OCI-LY3 (cell line): ENCODE data around the gene DNAJB9.

ENCODE experiments used
- H2AFZ ChIP-seq: fragments of 200-600, 300-600 bp; shearing (Covaris generic); 2 replicates; pipeline ENCODE4 v1.6.0; 2014; ENCODE audit warnings: antibody characterized with exemption, low read depth, low read length
- H3K27ac ChIP-seq: fragments of 200-600, 300-600 bp; sonication (generic); 2 replicates; pipeline ENCODE4 v1.5.1; 2014; ENCODE audit warnings: mild to moderate bottlenecking, low read length, moderate library complexity, mixed read lengths
- H3K27me3 ChIP-seq: fragments of 200-600, 300-600 bp; sonication (generic); 2 replicates; pipeline ENCODE4 v1.6.1; 2014; ENCODE audit warnings: low read depth, low read length, mixed read lengths
- H3K36me3 ChIP-seq: fragments of 200-600, 300-600 bp; sonication (generic); replicated peaks from 2 replicates; pipeline ENCODE3; 2014; ENCODE audit warnings: low read depth, low read length, mixed read lengths
- H3K4me1 ChIP-seq: fragments of 300-600, 200-600 bp; sonication (generic); 2 replicates; pipeline ENCODE4 v1.6.1; 2014; ENCODE audit warnings: low read length, mixed read lengths
- H3K4me2 ChIP-seq: fragments of 200-600, 300-600 bp; sonication (generic); 2 replicates; pipeline ENCODE4 v1.6.1; 2014; ENCODE audit warnings: low read length, mixed read lengths
- H3K4me3 ChIP-seq: fragments of 300-600, 200-600 bp; sonication (generic); 2 replicates; pipeline ENCODE4 v1.5.1; 2014; ENCODE audit warnings: antibody characterized with exemption, mild to moderate bottlenecking, low read length, moderate library complexity
- H3K79me2 ChIP-seq: fragments of 300-600, 200-600 bp; shearing (Covaris generic); 2 replicates; pipeline ENCODE4 v1.6.1; 2014; ENCODE audit warnings: mild to moderate bottlenecking, low read length, mixed read lengths
- H3K9ac ChIP-seq: fragments of 300-600, 200-600 bp; shearing (Covaris generic); 2 replicates; pipeline ENCODE4 v1.6.0; 2014; ENCODE audit warnings: mild to moderate bottlenecking, low read length, moderate library complexity
- H3K9me3 ChIP-seq: fragments of 200-600, 300-600 bp; shearing (Covaris generic); 2 replicates; pipeline ENCODE4 v1.6.1; 2014; ENCODE audit warnings: low read length, mixed read lengths; ENCODE audit not compliant: insufficient read depth
- H4K20me1 ChIP-seq: fragments of 200-600, 300-600 bp; sonication (generic); 2 replicates; pipeline ENCODE4 v1.6.1; 2016; ENCODE audit warnings: low read length, mixed read lengths; ENCODE audit not compliant: insufficient read depth
- EZH2phosphoT487 ChIP-seq: fragments of 200-600 bp; shearing (Covaris generic); IDR thresholded peaks from 2 replicates; pipeline ENCODE4 v1.6.1; 2018; ENCODE audit warnings: antibody characterized with exemption, mixed run types, low read depth
- TF ChIP-seq, protein P1 (sequence below): fragments of 200-600, 300-600 bp; sonication (generic); IDR thresholded peaks from 2 replicates; pipeline ENCODE4 v1.5.1; 2014; ENCODE audit warnings: antibody characterized with exemption, low read length, low read depth

DNAJB9 gene

DNA sequence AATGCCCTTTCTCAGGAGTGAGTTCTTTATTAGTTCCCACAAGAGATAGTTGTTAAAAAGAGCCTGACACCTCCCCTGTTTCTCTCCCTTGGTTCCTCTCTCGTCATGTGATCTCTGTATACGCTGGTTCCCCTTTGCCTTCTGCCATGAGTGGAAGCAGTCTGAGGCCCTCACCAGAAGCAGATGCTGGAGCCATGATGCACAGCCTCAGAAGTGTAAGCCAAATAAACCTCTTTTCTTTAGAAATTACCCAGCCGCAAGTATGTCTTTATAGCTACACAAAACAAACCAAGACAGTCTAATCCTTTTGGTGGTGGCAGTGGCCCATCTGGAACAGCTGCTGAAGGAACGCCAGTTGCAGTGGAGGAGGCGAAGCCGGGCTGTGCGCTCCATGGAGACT is 9.3 kb downstream of the DNAJB9 start:
- H3K27me3 ChIP-seq, result no peaks in the 10 kb centered on the region
- H2AFZ ChIP-seq, result no peak overlapping the region
- no peak overlapping the region for H3K4me3 ChIP-seq
- no peak for TF ChIP-seq EZH2phosphoT487
- no peak overlapping the region for H3K4me2 ChIP-seq
- H3K4me1 ChIP-seq, result no peaks in the 10 kb centered on the region
- H4K20me1 ChIP-seq, result peaks cover 18% of the 10 kb centered on the region; the same call in 1 of the 2 replicates
- H3K9me3 ChIP-seq, result no peaks in the 10 kb centered on the region
- H3K9ac ChIP-seq, result no peak overlapping the region
- no peak overlapping the region for H3K27ac ChIP-seq
- H3K36me3 ChIP-seq, result peaks cover 64% of the 10 kb centered on the region
- H3K79me2 ChIP-seq, result peaks cover 19% of the 10 kb centered on the region

DNA sequence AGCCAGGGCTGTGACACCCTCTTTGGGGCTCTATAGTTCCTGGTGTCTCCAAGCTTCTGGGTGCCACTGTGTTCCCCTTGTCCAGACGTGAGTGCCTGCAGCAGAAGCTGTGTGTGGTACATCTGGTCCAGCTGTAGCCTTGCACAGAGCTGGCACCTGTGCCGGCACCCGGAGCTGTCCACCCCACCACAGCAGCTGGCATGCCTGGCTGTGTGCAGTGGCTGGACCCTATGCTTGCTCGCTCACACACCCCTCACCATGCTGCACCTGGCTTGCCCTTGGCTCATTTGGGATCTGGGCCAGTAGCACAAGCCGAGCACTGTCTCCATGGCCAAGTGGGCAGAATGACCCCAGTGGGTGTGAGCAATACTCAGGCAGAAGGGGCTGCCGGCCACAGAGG is 10.6 kb downstream of the DNAJB9 start:
- Histone ChIP-seq H4K20me1 (0 out of 2 replicates have a peak, but pooled peaks cover 9% of the 10 kb centered on the region), H3K79me2 (peaks cover 9% of the 10 kb centered on the region), H3K4me1 (no peaks in the 10 kb centered on the region), H3K27me3 (no peaks in the 10 kb centered on the region; the same call in 1 of the 2 replicates), H3K9ac (no peak overlapping the region), H3K9me3 (no peaks in the 10 kb centered on the region), H3K36me3 (peaks cover 50% of the 10 kb centered on the region), H3K4me2 (no peak overlapping the region), H3K27ac (no peak overlapping the region), H2AFZ (no peak overlapping the region), H3K4me3 (no peak overlapping the region)
- no peak for TF ChIP-seq EZH2phosphoT487
- TF ChIP-seq, protein P1, sequence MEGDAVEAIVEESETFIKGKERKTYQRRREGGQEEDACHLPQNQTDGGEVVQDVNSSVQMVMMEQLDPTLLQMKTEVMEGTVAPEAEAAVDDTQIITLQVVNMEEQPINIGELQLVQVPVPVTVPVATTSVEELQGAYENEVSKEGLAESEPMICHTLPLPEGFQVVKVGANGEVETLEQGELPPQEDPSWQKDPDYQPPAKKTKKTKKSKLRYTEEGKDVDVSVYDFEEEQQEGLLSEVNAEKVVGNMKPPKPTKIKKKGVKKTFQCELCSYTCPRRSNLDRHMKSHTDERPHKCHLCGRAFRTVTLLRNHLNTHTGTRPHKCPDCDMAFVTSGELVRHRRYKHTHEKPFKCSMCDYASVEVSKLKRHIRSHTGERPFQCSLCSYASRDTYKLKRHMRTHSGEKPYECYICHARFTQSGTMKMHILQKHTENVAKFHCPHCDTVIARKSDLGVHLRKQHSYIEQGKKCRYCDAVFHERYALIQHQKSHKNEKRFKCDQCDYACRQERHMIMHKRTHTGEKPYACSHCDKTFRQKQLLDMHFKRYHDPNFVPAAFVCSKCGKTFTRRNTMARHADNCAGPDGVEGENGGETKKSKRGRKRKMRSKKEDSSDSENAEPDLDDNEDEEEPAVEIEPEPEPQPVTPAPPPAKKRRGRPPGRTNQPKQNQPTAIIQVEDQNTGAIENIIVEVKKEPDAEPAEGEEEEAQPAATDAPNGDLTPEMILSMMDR, result no peak

DNA sequence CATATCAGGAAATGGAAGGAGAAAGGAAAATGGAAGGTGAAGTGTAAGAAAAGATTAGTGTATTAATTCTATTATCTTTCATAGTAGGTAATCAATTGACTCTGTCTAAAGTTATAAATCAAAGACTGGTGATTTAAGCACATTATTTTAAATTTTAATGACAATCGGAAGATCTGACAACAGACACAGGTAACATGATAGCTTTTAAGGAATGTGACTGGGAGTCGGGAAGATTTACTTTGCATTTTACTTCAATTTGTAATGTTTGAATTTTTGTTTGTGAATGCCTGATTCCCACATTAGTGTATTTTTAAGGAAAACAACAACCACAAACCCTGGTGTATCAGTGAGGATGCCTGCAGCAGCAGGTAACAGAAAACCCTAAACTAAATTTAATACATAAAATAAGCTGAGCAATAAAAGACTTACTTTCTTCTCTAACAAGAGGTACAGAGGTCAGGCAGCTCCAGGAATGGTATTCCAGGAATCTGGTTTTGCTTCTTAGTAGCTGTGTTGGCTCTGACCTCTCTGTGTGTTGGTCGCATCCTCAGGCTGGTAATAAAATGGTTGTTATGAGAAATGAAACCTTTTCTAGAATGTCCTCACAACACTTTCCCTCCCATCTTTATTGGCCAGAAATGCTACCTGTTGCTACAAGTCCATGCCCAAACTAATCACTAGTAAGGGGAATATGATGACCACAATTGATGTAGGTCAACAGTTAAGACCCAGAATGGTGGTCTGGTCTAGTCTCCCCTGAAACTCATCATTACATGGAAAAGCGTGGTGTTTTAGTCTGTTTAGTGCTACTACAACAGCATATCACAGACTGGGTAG is 12.2 kb downstream of the DNAJB9 start:
- Histone ChIP-seq H4K20me1 (no peaks in the 10 kb centered on the region), H3K27me3 (peaks cover 4% of the 10 kb centered on the region; the same call in 1 of the 2 replicates), H3K79me2 (no peaks in the 10 kb centered on the region), H3K27ac (no peak overlapping the region), H3K9ac (no peak overlapping the region), H3K4me1 (no peaks in the 10 kb centered on the region), H2AFZ (no peak overlapping the region), H3K4me3 (no peak overlapping the region), H3K36me3 (peaks cover 34% of the 10 kb centered on the region), H3K9me3 (no peaks in the 10 kb centered on the region), H3K4me2 (no peak overlapping the region)
- TF ChIP-seq, protein P1, result no peak
- TF ChIP-seq EZH2phosphoT487, result no peak

DNA sequence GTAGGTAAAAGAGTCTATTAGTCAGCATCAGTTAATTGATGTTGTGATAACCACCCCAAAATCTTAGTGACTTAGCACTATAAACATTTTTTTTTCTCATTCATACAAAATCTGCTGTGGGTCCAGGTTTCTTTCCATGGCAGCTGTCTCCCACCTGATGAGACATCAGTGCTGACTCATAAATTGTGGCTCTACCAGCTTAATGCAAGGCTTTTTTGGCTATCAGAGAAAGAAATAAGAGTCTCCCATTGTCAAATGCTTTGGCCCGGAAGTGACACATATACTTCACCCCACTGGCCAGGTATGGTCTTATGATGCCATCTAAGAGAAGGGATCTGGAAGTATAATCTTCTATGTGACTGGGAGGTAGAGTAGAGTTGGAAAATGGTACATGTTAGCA is 14.5 kb downstream of the DNAJB9 start:
- Histone ChIP-seq H3K4me2 (no peak overlapping the region), H3K36me3 (peaks cover 13% of the 10 kb centered on the region), H3K9me3 (no peaks in the 10 kb centered on the region), H3K4me1 (no peaks in the 10 kb centered on the region), H4K20me1 (no peaks in the 10 kb centered on the region), H3K4me3 (no peak overlapping the region), H3K27ac (no peak overlapping the region), H3K9ac (no peak overlapping the region), H2AFZ (no peak overlapping the region), H3K79me2 (no peaks in the 10 kb centered on the region), H3K27me3 (peaks cover 4% of the 10 kb centered on the region; the same call in 1 of the 2 replicates)
- TF ChIP-seq, protein P1, result no peak
- TF ChIP-seq EZH2phosphoT487, result no peak
